GDM1 (cell line): ENCODE measurements around the gene NALF2.

ENCODE experiments used
- DNase-seq: peaks from one replicate; lab custom pipeline; 2025; lab: John Stamatoyannopoulos, UW

NALF2 gene

DNA sequence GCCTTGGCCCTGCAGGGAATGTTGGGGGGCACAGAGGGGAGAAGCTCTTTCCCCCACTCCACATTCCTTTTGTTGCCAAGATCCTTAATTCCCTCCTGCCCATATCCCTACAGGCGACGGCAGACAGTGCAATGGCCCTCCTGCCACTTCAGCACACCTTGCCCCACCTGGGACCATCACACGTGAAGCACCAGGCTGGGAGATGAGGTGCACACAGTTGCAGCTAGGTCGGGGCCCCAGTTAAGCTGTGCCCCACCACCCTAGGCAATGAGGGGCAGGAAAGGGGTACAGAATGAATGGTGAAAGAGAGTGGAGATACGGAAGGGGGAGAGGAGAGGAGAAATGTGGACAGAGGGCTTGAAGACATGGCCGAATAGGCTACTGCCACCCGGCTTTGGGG is 26.2 kb downstream of the NALF2 start:
- DNase-seq: no peak

DNA sequence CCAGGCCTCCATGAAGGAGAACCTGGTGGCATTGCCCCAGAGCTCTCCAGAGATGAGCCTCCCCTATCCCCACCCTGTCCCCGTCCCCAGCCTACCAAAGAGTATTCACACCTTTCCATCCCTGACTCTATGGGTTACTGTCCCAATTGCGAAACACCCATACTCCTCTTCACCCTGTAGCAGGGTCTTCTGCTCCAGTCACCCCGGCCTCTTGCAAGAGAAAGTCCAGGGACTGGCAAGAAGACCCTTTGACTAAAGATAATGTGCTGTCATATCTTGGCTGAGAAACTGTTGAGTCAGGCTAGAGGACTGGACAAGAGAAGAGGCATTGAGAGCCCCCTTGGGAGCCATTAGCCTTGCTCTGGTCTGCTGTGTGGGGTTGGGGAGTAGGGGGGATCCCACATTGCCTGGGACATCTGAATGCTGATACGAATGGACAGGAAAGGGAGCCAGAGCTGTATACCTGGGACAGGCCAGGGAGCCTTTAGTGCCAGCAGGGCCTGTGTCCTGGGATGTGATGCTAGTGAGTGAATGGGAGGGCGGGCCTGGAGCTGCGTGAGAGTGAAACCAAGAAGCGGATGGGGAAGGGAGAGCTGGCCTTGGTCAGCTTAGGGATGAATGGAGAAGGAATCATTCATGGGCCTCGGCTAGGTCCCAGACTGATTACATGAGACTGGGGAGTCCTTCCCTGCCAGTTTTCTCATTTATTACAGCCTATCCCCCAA is 27.1 kb downstream of the NALF2 start:
- DNase-seq: no peak

DNA sequence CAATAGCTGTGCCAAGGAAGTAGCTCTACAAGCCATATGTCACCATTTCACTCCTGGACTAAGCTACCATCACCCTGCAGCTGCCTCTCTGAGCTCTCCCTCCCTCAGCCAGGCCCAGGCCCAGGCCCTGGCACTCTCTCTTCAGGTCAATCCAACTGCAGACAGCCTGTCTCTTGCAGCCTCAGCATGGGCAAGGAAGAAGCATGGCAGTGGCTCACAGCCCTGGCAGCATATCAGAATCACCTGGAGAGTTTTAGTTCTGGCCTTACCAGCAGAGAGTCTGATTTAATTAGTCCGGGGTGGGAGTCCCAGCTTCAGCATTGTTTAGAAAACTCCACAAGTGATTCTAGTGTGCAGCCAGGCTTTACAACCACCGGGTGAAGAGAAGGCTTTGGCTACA is 31.5 kb downstream of the NALF2 start:
- no peak for DNase-seq

DNA sequence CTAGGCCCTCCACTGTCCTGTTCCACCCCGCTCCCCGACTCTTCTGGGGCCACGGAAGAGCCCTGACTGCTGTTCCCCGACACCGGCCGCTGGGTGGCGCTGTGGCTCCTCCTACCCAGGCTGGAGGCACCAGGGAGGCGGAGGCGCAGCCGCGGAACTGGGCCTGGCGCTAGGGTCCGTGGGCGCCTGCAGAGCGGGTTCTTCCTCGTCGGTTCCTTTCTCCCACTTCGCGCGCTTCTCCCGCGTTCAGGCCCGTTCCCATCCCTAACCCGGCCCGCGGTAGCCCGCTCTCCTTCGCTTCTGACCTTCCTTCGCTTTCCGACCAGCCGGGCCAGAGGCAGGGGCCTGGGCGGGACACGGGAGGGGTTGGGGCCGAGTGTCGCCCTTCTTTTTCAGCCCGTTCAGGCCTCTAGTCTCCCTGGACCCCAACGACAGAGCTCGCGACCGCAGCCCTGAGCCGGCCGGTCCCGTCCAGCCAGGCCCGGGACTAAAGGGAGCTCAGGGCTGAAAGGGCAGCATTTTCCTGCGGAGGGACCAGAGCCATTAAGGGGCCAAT is 34.3 kb downstream of the NALF2 start:
- peak; percentile 9 for DNase-seq

DNA sequence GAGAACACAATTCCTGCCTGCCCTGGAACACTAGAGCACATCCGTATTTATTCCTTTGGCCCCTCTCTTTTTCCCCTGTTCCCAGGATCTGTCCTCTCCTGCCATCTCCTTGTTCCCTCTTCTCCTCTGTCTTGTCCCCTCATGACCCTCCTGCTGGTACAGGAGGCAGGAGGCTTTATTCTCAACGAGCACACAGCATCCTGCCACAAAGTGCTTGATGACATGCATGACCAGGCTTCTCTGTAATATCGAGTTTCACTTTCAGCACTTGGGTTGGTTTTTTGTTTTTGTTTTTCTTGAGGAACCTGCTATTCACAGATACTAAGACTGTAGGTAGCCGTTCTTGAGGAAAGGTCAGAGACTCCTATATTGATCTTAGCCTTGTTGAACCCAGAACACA is 35.3 kb downstream of the NALF2 start:
- DNase-seq: no peak

DNA sequence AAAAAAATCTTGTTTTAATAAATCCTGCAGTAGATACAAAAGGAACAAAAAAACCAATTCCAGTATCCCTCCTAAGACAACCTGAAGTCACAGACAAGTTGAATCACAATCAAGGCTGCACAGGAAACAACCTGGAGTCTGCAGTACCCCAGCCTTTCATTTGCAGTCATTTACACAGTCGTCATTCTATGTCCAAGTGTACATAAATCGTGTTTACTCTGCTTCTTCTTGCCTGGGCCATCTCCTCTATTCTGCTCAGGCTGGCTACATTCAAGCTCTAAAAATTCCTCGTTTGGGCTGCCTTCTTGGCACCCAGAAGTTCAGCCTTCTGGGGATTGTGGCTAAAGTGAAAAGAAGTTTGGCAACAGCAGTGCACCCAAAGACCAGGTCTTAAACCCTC is 37.8 kb downstream of the NALF2 start:
- DNase-seq: no peak

DNA sequence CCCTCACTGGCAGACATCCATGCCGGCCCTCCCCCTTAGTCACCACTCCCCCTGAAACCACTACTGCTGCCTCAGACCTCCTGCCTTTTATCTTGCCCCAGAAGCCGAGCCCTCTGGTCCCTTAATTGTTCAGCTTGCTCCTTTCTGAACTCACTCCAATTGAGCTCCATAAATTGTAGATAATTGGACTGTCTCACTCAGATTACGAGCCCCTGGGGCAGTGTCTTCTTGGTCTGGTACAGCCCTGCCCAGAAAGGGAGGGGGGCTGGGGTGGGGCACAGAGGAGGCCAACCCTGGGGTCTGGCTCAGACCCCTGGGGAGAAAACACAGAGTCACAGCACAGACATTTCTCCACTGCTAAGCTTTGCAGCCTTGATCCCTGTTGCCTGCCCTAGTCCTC is 39.4 kb downstream of the NALF2 start:
- no peak for DNase-seq

DNA sequence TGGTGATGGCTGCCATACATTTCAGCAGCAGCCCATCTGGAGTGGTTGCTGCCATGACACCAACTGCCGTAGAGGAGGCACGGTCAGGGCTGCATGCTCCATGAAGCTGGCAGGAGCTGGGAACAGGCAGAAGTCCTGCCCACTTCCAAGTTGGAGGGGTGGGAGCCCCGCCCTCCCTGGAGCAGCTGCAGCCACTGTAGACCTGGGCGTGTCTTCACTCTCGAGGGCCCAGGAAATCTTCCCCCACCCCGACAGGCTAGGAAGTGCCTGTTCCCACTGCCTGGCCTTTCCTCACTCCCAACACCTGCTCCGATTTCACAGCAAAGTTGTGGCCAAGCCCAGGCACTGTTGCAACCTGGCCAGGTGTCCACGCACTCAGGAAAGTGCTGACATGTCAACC is 42.3 kb downstream of the NALF2 start:
- no peak for DNase-seq

DNA sequence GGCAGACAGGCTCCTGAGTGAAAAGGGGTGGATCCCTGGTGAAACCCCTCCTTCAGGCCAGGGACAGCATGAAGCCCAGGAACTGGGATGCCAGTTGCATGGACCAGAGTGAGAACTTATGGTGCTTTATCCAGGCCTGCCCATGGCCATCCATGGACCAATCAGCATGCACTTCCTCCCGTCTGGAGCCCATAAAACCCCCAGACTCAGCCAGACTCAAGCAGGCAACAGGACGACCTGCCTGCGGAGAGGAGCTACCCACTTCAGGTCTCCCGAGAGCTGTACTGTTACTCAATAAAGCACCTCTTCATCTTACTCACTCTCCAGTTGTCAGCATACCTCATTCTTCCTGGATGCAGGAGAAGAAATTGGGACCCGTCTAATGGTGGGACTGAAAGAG is 42.9 kb downstream of the NALF2 start:
- DNase-seq: no peak

DNA sequence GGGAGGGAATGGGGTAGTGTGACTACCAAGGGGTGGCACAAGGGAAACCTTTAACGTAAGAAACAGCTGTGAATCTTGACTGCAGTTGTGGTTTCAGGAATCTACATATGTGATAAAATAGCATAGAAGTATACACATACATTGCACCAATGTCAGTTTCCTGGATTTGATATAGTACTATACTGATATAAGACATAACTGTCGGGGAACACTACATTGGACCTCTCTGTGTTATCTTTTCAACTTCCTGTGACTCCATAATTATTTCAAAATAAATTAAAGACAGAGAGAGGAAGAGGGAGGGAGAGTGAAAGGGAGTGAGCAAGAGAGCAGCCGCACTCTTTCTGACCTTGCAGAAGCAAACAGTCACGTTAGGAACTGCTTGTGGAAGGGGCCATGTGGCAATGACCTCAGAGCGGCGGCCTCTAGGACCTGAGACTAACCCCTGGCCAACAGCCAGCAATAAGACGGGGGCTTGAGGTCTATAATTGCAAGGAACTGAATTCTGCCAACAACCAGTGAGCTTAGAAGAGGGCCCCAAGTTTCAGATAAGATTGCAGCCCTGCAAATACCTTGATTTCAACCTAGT is 47.4 kb downstream of the NALF2 start:
- DNase-seq: no peak

DNA sequence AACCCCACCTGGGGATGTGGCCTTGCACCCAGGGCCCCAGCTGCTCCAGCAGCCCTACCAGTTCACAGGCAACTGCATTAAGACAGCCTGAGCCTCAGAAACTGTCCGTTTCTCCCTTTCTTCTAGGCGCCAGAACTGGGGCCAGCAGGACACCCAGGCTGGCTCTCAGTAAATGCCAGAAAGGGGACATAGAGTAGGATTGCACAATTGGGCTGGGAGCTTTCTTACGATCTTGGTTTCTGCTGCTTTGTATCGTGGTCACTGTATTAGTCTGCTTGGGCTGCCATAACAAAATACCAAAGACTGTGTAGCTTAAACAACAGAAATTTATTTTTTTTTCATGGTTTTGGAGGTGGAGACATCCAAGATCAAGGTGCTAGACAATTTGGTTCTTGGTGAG is 48.4 kb downstream of the NALF2 start:
- DNase-seq: no peak
